Measurements from ENCODE around the gene ARL4A. TPM values are rescaled to one million over a fixed set of nuclear protein-coding genes. Genes with fewer than 3 reads are reported as not detected.

The ARL4A gene
- total and polyA plus RNA-seq, 10 of the 15 experiments (the other 5 are each of a cell fraction or from before 2014, with no cell fraction given): 0.35 to 4.6 (median 2.7) TPM

GRCh38 chr7:12661581-12661980 lies 25.9 kb upstream of the ARL4A start (continued):
- TF ChIP-seq ZNF592 (IDR thresholded peaks at IDR 0.05) (no peak), MEF2A (IDR thresholded peaks at IDR 0.05; ENCODE audit: insufficient read depth, low read depth, low read length) (no peak), NR2F1 (conservative IDR thresholded peaks at IDR 0.05) (no peak), BCLAF1 (IDR thresholded peaks at IDR 0.05) (no peak), ZBTB4 (CRISPR knock-in tag; IDR thresholded peaks at IDR 0.05) (no peak), NR2C1 (IDR thresholded peaks at IDR 0.05) (no peak), SMAD5 (IDR thresholded peaks at IDR 0.05; ENCODE audit: low read depth) (no peak)
